ENCODE data around the gene RAP1GAP2. TPM values are rescaled to one million over a fixed set of nuclear protein-coding genes. Genes with fewer than 3 reads are reported as not detected.

RAP1GAP2 gene
- total and polyA plus RNA-seq, 2 of the 8 experiments (the other 6 are each of a cell fraction or from before 2014, with no cell fraction given): 24.0 to 63.8 TPM

GRCh38 chr17:2801841-2802240 lies 5.6 kb downstream of the RAP1GAP2 start:
- Histone ChIP-seq H2BK120ac (replicated peaks; ENCODE audit: low read depth, low read length) (no peak overlapping the region), H3K27ac (ENCODE audit: low read depth, low read length) (no peak overlapping the region), H4K8ac (ENCODE audit: extremely low read depth, insufficient read depth, low read length) (no peak overlapping the region), H4K20me1 (replicated peaks in 1 of 2; ENCODE audit: control insufficient read depth in 1 of 2, insufficient read depth in 2 of 2, low read length in 2 of 2) (peaks cover 0 to 5% of the 10 kb centered on the region in 2 experiments), H3K23ac (ENCODE audit: insufficient read length) (no peak overlapping the region), H3K9ac (replicated peaks in 1 of 4; ENCODE audit: extremely low read depth in 1 of 4, low read depth in 3 of 4, low read length in 3 of 4) (no peak overlapping the region), H3K4me1 (replicated peaks in 1 of 4; ENCODE audit: control insufficient read depth in 3 of 4, insufficient read depth in 4 of 4, low read length in 3 of 4) (peaks cover 0 to 8% (median 4%) of the 10 kb centered on the region in 4 experiments; a peak in 4 of 7 replicates), H3K18ac (ENCODE audit: extremely low read depth, low read length) (no peak overlapping the region), H2BK15ac (ENCODE audit: low read length) (no peak overlapping the region), H3K4me2 (ENCODE audit: insufficient read depth in 1 of 2, low read depth in 2 of 2, low read length in 2 of 2) (no peak overlapping the region), H4K5ac (ENCODE audit: insufficient read length, low read depth, low read length) (no peak overlapping the region), H3K79me1 (ENCODE audit: low read depth, low read length) (no peaks in the 10 kb centered on the region), H3K36me3 (ENCODE audit: control insufficient read depth in 2 of 4, insufficient read depth in 4 of 4, low read length in 3 of 4) (no peaks in the 10 kb centered on the region), H3K9me3 (ENCODE audit: insufficient read depth in 2 of 2, low read depth in 1 of 2, low read length in 1 of 2) (no peaks in the 10 kb centered on the region), H3K79me2 (ENCODE audit: control insufficient read depth in 1 of 2, insufficient read depth in 2 of 2, low read length in 2 of 2) (no peaks in the 10 kb centered on the region), H3K14ac (ENCODE audit: insufficient read length) (no peak overlapping the region), H3K27me3 (replicated peaks in 1 of 4; ENCODE audit: control insufficient read depth in 3 of 4, extremely low read depth in 1 of 4, insufficient read depth in 3 of 4, low read length in 3 of 4) (no peaks in the 10 kb centered on the region), H2BK5ac (ENCODE audit: low read depth, low read length) (no peak overlapping the region), H3K4ac (replicated peaks; ENCODE audit: insufficient read length, low read depth, low read length) (no peak overlapping the region), H2AFZ (ENCODE audit: low read length) (no peak overlapping the region), H2BK20ac (ENCODE audit: low read length) (no peak overlapping the region), H2AK5ac (ENCODE audit: low read depth, low read length) (no peak overlapping the region), H3K4me3 (ENCODE audit: extremely low read depth in 1 of 4, insufficient read depth in 2 of 4, low read depth in 3 of 4, low read length in 4 of 4) (no peak overlapping the region), H3K56ac (replicated peaks; ENCODE audit: insufficient read length, low read depth, low read length) (no peak overlapping the region), H4K91ac (replicated peaks; ENCODE audit: insufficient read length, low read length) (no peak overlapping the region), H2BK12ac (ENCODE audit: low read depth, low read length) (no peak overlapping the region), H3K23me2 (ENCODE audit: low read depth, low read length) (no peaks in the 10 kb centered on the region)
- 70% methylated on average over 6 of the region's 6 CpGs; no CpG with 5 or more reads in 1 of the 2 experiments for WGBS, 2 experiments (ENCODE audit: extremely low coverage in 1 of 2, insufficient coverage in 1 of 2, insufficient read length in 1 of 2, insufficient replicate concordance in 2 of 2, low coverage in 1 of 2, low lambda C conversion rate in 2 of 2, missing lambda C conversion rate in 1 of 2)
- CTCF ChIA-PET (ENCODE audit: partially characterized antibody): interaction anchor here (0.8 to 3.2 kb wide), 5 partner anchors 15 to 211 kb away, joined by 3 to 12 read pairs (median 3); no protein-coding TSS in a partner anchor
- no peak for TF ChIP-seq HDAC2 (IDR thresholded peaks at IDR 0.05; ENCODE audit: borderline replicate concordance in 1 of 2, low read depth in 2 of 2, low read length in 2 of 2)
- no peak for TF ChIP-seq POLR2A (IDR thresholded peaks at IDR 0.05; ENCODE audit: control extremely low read depth in 1 of 2, low read depth in 2 of 2, low read length in 2 of 2)
- no peak for TF ChIP-seq MAX (IDR thresholded peaks at IDR 0.05)
- TF ChIP-seq NANOG (IDR thresholded peaks at IDR 0.05; ENCODE audit: insufficient read depth, low read depth, low read length, poor library complexity, severe bottlenecking): no peak
- no peak for TF ChIP-seq YY1 (IDR thresholded peaks at IDR 0.05; ENCODE audit: low read depth, low read length)
- no peak for TF ChIP-seq KDM1A (IDR thresholded peaks at IDR 0.05; ENCODE audit: borderline replicate concordance, low read length)
- TF ChIP-seq HDAC6 (IDR thresholded peaks at IDR 0.05; ENCODE audit: low read depth, low read length): no peak
- no peak for TF ChIP-seq TAF7 (optimal IDR thresholded peaks at IDR 0.05; ENCODE audit: borderline replicate concordance, low read depth, low read length)
- TF ChIP-seq TCF12 (IDR thresholded peaks at IDR 0.05; ENCODE audit: low read depth, low read length): no peak
- TF ChIP-seq CBX8 (IDR thresholded peaks at IDR 0.05; ENCODE audit: borderline replicate concordance, low read depth, low read length): no peak
- no peak for TF ChIP-seq CBX5 (IDR thresholded peaks at IDR 0.05; ENCODE audit: low read depth, low read length)
- no peak for TF ChIP-seq SIN3A (conservative IDR thresholded peaks at IDR 0.05 in 1 of 2, IDR thresholded peaks at IDR 0.05 in 1 of 2; ENCODE audit: low read depth in 1 of 2, low read length in 2 of 2)
- no peak for DNase-seq (ENCODE audit: low read depth in 1 of 2, low spot score in 2 of 2)
- POLR2A ChIA-PET (ENCODE audit: partially characterized antibody): no interaction called here
- no peak for FAIRE-seq
